GM19238 (cell line): Measurements from ENCODE around the gene NAA40.
"Not testable (repeated sequence)": the region's sequence is repeated elsewhere in the genome, so short reads cannot be mapped to it uniquely, and the experiment has no call there.

Experiments used
- DNase-seq: peaks from one replicate; pipeline ENCODE4 v3.0.0; 2011; ENCODE audit warnings: low spot score; ENCODE audit not compliant: insufficient read length

Gene NAA40

GRCh38 chr11:63937713-63938478 lies 906 bp upstream of the NAA40 start:
- DNase-seq, result no peak

- DNase-seq, result no peak
Observed at GRCh38 chr11:63939397-63939891, 642 bp downstream of the NAA40 start.

GRCh38 chr11:63940786-63941185 lies 2.0 kb downstream of the NAA40 start:
- no peak for DNase-seq

GRCh38 chr11:63941901-63942300 lies 3.1 kb downstream of the NAA40 start:
- no peak for DNase-seq

GRCh38 chr11:63942803-63943202 lies 4.0 kb downstream of the NAA40 start:
- DNase-seq, result no peak

GRCh38 chr11:63944987-63945386 lies 6.2 kb downstream of the NAA40 start:
- DNase-seq, result no peak

- DNase-seq, result no peak
Observed at GRCh38 chr11:63945477-63946163, 6.8 kb downstream of the NAA40 start.

GRCh38 chr11:63951779-63952536 lies 13.2 kb downstream of the NAA40 start:
- DNase-seq, result no peak

- no peak for DNase-seq
Observed at GRCh38 chr11:63952570-63952969, 13.8 kb downstream of the NAA40 start.

- no peak for DNase-seq
Observed at GRCh38 chr11:63958008-63958407, 19.2 kb downstream of the NAA40 start.

- no peak for DNase-seq
Observed at GRCh38 chr11:63961608-63962412, 23.0 kb downstream of the NAA40 start.

- not testable (repeated sequence) for DNase-seq
Observed at GRCh38 chr11:63963895-63964294, 25.1 kb downstream of the NAA40 start.

GRCh38 chr11:63966444-63966843 lies 27.6 kb downstream of the NAA40 start:
- no peak for DNase-seq

GRCh38 chr11:63969461-63969860 lies 30.7 kb downstream of the NAA40 start:
- DNase-seq, result no peak

GRCh38 chr11:63970902-63971301 lies 32.1 kb downstream of the NAA40 start:
- no peak for DNase-seq

- DNase-seq, result not testable (repeated sequence)
Observed at GRCh38 chr11:63973912-63974258, 35.1 kb downstream of the NAA40 start.

- DNase-seq, result peak; percentile 97
Observed at GRCh38 chr11:63974259-63975143, 35.7 kb downstream of the NAA40 start, which contains the start of gene COX8A. Gene COX8A, plus strand, starts transcription at chr11:63974620. Its CDS starts 61 bp downstream, at chr11:63974681.

- DNase-seq, result no peak
Observed at GRCh38 chr11:63978551-63979239, 39.9 kb downstream of the NAA40 start.

- no peak for DNase-seq
Observed at GRCh38 chr11:63979426-63979825, 40.6 kb downstream of the NAA40 start.

- peak; percentile 70 for DNase-seq
Observed at GRCh38 chr11:63985812-63986155, 47.0 kb downstream of the NAA40 start.
